Hematopoietic multipotent progenitor cell treated with erythropoietin and hydrocortisone succinate and interleukin-3 and kit ligand, for 17 days (in vitro differentiated cells): ENCODE measurements around the gene PPP6R3.

ENCODE experiments used
- DNase-seq: peaks from one replicate; pipeline ENCODE4 v3.0.0-alpha.2; 2015; ENCODE audit warnings: low spot score

Gene PPP6R3

DNA sequence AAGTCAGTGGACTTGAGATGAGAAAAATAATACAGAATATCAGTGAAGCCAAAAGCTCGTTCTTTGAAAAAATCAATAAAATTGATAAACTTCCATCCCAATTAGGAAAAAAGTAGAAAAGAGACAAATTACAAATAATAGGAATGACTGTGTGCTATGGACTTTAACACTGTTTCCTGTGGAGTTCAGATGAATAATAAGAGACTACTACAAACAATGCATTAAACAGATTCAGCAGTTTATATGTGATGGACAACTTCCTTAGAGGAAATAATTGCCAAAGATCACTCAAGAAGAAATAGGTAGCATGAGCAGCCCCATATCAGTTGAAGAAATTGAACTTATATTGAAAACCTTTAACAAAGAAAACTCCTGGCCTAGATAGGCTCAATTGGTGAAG lies 99.7 kb downstream of the PPP6R3 start:
- DNase-seq = no peak

DNA sequence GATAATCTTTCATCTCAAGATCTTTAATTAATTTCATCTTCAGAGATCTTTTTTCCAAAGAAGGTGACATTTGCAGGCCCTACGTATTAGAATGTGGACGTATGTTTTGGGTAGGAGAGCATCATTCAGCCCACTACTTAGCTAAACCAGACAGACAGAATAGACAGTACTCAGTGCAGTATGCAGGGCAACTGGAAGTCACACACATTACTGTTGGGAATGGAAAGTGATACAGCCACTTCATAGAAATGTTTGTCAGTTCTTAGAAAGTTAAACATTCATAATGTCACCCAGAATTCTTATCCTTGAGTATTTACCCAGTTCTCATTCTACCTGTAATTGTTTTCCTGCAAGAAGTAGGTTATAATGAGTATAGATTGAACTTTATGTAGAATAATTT lies 102.9 kb downstream of the PPP6R3 start:
- DNase-seq = no peak

DNA sequence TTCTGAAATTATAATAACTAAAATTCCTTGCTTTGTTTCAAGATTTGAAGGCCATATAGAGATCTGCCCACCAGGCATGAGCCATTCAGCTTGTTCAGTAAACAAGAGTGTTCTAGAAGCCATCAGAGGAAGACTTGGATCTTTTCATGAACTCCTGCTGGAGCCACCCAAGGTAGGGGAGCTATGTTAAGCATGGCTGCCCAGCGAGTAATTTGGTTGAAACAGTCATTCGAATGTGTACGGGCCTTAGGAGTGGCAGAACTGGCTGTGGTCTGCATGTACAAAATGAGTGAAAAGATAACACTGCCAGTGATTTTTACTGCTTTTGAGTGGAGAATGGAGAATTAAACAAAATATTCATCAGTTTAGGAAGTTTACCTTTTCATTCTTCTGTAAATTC lies 103.7 kb downstream of the PPP6R3 start:
- DNase-seq = no peak

DNA sequence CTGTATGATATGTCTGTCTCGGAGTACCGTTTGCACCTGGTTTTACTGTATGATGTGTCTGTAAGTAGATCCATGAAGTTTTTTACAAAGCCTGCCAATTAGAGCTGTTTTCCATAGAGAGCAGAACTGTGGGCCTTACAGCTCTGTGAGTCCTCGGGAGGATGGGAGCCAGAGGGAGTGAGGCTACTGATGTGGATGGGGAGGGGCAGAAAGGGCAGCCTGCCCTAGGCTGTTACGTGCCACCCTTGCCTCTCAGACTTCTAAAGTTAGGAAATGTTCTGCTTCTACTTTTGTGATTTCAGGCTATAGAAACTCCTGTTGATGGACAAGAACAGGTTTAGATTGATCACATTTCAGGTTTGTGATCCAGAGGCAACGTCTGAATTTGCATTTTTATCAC lies 105.2 kb downstream of the PPP6R3 start:
- DNase-seq = no peak

DNA sequence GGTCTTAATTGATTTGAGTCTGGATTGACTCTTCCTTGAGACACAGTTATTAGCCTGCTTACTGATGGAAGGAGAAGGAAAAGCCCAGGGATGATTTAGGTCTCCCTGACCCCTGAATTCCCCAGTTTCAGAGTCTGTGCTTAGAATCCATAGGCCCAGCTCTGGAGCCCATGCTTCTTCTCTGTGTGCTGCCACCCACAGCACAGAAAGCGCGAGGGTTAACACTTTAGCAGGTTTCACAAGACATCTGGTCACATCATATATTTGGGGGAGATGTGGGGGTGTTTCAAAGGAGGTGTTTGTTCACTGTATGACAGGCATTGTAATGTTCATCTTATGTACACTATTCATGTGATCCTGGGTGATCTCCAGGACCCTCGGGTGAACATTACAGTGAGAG lies 107.0 kb downstream of the PPP6R3 start:
- DNase-seq = no peak

DNA sequence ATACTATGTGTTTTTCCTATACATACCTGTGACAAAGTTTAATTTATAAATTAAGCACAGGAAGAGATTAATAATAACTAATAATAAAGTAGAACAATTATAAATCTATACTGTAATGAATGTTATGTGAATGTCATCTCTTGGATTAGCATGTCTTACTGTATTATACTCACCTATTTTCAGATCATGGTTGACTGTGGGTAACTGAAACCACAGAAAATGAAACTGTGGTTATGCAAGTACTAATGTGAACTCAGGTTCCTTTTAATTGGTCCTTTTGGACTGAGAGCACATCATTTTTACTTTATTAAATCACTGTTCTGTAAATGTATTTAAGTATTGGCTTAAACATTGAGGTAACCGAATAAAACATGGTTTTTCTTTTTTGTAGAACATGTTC lies 108.8 kb downstream of the PPP6R3 start:
- DNase-seq = no peak

DNA sequence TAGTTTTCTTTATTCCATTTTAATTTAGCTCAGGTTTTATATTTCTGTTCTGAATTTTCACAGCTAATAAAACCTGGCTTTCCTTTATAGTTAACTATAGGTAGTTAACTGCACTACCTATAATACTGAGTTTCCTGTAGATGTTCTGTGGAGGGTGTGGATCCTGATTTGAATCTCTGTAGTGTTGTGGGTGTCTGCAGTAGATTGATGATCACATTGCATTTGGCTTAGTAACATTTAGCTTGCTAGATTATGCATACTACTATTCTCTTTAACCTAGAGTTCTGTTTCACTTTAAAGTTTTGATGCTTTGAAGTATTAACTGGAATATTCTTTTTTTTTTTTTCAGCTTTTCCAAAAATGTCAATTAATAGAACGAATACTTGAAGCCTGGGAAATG lies 110.1 kb downstream of the PPP6R3 start:
- DNase-seq = no peak

DNA sequence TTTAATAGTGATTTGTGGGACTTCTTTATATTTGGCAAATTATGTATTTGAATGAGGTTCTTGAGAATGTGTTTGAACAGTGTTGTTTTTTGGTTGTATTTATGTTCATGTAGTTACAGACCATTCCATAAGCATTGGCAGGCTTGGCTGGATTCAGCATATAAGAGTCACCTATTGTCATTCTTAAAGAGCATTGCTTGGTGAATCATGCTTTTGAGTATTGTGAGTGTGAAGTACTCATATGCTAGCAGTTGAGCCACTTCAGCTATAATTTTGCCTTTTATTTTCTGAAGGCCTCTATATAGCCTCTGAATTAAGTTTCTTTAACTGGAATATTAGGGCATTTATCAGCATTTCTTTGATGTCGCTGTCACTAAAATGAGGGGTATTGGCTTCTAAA lies 113.8 kb downstream of the PPP6R3 start:
- no peak for DNase-seq

DNA sequence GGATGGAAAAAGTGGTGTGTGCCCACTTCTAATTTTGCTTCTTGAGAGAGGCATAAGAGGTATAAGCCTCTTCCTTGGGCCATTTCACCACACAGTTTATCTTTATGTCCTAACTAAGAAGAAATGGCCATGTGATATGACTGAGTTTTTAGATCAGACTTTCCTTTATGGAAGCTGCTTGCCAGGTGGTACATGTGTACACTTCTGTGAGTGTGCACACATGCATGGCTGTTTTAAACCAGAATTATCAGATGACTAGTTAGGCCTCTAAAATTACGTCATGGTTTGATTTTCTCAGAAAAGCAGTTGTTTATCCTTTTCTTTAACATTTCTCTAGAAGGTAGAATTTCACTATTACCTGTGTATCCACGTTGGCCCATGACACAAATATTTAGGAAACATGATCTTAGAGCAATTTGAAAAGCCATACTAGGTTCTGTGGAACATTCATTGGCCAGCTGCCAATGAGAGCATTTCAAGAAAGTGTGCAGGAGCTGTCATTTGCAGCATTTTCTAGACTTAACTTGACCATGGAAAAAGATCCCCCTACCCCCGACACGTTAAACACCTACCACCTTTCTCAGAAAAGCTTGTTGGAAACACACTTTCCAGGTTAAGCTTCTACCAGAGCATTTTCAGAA lies 114.6 kb downstream of the PPP6R3 start:
- DNase-seq = no peak

DNA sequence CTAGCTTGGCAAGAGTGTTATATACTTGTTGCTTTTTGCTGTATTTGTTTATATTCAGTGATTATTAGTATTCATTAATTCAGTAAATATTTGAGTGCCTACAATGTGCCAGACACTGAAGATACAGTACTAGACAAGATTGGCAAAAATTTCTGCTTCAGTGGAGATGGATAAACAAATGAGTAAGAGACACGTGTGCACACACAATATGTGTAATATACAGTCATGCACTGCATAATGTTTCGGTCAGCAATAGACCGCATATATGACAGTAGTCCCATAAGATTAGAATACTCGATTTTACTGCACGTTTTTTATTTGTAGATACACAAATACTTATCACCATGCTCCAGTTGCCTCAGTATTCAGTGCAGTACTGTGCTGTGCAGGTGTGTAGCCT lies 118.9 kb downstream of the PPP6R3 start:
- no peak for DNase-seq

DNA sequence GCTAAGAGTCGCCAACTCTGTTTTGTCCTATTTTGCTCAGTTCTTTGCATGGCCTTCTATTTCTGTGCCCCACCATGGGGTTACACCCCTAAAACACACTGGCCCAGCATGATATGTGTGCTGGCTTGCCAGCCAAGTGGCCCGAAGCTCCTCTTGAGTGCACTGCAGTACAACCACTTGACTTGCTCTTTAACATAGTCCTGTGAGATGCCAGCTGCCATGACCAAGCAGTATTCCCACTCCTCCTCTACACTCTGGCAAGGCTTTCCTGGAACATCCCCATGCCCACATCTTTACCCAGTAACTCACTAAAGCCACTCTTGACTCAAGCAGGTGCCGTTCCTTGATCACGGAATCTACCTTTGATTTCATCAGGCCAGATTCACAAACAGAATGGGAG lies 120.9 kb downstream of the PPP6R3 start:
- peak; percentile 25 for DNase-seq

DNA sequence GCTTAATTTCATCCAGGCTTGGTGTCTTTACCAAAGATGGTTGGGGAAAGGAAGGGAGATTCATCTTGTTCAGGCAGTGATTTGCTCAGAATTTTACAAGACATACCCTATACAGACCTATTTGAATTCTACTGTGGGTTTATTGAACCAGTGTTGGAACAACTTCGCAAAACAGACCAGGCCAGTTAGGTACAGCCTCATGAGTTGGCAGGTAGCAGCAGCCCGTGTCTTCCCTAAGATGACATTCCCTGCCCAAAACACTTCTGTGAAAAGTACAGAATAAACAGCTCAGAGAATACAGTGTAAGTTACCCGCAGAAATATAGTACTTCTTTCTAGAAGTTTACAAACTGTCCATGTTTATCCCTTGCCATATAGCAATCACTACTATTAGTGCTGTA lies 121.3 kb downstream of the PPP6R3 start:
- DNase-seq = no peak

DNA sequence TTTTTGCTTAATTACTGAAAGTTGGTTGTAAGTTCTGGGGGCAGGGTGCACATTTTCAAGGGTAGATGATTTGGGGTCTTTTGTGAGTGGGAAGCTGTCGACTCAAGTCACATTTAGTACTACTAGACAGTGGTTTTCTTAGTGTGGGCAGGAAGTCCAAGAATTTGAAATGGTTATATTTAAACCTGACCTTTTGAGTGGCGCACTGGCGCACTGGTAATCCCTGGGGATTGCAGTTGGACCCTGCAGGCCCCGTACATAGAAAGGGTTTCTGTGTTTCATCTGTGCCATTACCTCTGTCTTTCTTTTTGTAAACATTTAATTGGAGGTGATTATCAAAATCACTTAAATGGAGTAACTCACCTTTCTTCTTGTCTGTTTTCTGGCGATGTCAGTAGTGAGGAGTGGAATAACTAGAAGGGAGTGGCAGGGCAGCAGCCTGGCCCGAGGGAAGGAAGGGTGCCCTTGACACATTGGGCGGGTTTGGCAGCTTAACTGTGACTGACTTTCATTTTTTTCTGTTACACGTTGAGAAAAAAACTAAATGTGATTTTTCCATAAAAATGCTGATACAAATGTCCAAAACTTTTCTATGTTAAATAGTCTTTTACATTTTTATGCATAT lies 122.0 kb downstream of the PPP6R3 start:
- DNase-seq = no peak

DNA sequence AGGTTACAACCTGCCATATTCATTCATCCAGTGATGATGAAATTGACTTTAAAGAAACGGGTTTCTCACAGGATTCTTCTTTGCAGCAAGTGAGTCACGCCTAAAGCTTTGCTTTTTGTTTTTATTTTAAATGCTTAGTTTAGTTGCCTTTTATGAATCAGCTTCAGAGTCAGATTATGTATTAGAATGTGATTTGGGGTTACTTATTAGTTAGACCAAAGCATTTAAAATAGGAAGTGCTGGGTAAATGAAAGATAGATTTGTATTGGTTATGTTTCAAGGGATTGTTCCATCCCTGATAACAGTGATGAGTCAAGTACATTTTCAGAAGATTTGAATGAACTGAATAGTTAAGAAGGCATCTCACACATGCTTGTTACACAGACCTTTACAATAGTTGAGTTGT lies 122.5 kb downstream of the PPP6R3 start:
- DNase-seq = no peak

DNA sequence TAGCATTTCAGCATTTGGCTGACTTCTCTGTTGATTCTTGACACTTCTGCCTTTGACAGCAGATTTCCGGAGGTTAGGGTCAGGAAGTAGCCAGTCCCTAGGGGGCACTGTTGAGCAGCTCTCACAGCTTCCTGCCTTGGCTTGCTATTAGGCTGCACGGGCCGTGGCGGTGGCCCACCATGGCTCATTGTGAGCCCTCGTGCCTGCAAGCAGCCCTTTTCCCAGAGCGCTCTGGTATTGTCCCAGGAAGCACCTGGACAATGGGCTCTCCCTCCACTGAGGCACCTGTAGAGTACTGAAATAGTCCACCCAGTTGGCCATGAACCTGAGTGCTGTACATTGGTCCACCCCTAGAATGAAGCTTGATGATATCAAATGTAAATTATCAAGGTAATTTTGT lies 123.5 kb downstream of the PPP6R3 start:
- peak; percentile 62 for DNase-seq

DNA sequence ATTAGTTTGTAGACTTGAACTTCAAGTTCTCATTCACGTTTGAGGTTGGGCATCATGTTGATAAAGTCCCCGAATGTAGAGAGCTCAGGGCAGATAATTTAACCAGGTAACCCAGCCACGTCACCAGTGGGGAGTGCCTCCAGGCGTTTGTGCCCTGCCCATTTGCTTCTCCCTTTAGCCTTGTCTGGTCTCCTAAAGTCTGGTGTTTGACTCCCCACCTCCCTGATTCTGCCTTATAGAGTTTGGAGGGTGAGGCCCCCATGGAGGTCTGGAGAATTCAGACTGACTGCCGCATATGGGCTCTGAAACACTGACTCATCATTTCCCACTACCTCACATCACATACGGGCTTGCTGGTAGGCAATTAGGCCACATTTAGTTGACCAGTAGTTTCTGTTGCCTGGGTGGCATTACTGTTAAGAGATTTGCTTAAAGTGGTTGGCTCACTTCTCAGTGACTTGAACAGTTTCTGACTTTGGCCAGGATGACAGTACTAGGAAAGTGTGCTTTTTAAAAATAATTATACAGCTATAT lies 124.5 kb downstream of the PPP6R3 start:
- DNase-seq = no peak

DNA sequence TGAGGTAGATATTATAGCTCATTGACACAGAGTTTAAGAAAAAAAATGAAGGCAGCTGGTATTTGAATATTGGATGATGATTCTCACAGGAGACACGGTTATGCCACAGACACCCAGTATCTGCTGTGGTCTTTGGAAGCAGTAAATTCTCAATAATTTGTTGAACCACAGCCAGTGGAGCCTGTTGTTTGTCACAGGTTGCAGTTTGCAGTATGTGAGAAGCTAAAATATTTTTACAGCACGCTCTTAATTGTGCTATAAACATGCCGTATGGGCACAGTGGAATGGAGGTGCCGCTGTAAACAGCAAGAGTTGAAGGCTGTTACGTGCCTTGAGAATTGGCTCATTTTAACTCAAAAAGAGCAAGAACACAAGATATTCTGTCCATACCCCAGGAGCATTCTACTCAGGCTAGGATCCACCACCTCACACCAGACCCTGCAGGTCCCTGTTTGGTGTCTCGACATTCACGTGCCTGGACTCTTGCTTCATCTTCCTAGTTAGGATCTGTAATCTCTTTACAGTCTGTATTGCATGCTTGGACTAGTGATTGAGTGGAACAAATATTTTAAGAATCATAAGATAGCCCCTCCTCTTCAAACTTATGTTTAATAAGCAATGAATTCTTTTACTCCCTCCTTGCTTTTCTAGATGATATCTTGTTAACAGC lies 129.1 kb downstream of the PPP6R3 start:
- no peak for DNase-seq

DNA sequence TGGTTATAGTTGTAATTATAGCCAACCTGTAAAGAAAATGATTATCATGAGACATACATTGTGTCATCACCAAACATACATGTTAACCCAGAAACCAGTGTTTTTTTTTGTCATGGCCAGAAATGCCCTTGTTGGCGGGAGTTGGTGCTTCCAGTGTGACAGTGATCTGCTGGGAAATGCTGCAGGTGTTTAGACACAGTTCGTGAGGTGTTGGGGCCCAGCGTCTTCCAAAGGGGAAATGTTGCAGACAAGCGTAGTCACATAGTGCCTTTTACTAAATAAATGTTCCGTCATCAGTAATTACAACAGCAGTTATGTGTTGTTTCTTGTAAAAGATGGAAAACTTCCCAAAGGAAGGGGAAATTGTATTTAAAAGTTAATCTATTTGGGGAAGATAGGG lies 131.2 kb downstream of the PPP6R3 start:
- no peak for DNase-seq

DNA sequence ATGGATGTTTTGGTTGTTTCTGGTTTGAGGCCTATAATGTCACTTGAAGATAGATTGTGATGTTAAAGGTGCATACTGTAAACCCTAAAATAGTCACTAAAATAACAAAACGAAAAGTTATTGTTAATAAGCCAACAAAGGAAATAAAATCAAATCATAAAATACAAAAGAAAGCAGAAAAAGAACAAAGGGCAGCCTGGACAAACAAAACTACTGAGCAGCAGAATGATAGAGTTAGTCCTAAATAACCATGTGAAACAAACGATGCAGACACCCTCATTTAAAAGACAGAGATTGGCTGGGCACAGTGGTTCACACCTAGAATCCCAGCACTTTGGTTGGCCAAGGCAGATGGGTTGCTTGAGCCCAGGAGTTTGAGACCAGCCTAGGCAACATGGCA lies 132.9 kb downstream of the PPP6R3 start:
- DNase-seq = no peak

DNA sequence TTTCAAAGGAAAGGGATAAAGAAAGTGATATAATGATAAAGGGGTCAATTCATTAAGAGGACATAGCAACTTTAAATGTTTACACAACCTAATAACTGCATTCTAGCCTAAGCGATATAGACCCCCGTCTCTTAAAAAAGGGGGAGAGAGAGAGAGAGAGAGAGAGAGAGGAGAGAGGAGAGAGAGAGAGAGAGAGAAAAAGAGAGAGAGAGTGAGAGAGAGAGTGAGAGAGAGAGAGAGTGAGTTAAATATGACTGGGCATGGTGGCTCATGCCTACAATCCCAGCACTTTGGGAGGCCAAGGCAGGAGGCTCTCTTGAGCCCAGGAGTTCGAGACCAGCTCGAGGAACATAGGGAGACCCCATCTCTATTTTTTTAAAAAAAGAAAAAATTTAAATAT lies 133.6 kb downstream of the PPP6R3 start:
- DNase-seq = no peak

DNA sequence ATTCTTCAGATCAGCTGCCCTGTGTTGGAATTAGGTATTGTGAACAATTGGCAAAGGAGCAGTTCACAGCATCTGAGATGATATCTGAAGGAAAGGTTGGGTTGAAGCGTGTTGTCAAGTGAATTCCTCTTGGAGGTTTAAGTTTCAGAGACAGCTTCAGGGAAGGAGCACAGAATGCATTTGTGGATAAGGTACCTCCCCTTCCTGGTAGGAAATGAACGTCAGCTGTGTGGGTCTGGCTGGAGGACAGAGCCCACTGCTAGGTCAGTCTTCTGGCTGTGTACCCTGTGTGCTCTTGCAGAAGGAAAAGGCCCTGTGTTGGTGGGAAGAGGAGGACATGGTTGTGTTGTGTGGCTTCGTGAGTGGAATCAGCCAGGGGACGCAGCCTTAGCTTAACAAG lies 135.7 kb downstream of the PPP6R3 start:
- no peak for DNase-seq

DNA sequence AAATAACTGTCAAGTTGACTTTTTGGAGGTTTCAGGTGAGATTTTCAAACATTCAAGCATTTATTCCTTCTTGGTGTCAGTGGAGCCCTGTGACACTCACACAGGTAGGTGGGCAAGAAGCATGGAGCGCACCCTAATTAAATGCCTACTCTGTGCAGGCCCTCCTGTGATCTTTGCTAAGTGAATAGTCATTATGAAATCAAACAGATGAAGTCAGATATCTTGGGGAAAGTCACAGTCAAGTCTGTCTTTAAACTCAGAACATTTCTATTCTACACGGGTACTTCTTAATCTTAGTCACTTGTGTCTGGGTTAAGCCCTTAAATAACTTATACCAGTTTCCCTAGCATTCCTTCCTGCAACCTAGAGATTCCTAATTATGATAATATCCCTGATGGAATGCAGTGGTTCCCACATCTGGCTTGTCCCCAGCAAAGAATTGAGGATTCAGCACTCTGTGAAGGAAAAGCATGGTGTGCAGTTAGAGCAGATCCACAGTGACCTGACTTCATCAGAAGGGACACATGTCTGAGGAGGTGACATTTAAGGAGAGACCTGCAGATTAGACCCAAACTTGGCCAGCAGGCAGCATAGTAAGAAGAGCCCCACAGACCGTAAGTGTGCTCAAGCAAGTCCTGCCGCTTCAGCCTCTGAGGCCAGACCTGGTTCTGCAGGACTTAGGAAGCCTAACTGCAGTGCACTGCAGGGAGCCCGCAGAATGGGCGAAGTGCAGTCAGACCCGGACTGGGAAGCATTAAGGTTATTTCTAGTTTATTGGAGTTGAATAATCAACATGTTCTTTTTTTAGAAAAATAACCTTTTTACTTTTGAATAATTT lies 138.5 kb downstream of the PPP6R3 start:
- no peak for DNase-seq

DNA sequence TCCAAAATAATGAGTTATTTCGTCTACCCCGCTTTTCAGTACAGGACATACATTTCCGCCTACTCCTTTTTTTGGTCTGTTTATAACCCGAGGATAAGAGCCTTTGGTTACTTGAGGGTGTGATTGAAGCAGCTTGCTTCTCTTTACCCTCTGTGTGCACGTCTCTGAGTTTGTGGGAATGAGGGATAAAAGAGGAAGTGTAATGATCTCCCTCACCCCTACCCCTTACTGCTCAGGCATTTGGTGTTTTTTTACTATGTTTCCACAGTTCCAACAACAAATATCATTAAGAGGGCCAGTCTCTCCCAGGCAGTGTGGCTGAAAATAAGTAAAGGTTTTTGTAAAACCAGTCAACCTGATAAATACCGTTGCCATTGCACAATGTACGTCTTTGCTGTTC lies 140.6 kb downstream of the PPP6R3 start:
- no peak for DNase-seq
